ENCODE data around the gene SLF2.

The SLF2 gene

GRCh38 chr10:101003639-101004206 lies 91.0 kb downstream of the SLF2 start:
- Mint-ChIP-seq H3K9me3 (no peaks in the 10 kb centered on the region), H3K36me3 (peaks cover 4% of the 10 kb centered on the region), H3K4me3 (no peak overlapping the region), H3K4me1 (peaks cover 6% of the 10 kb centered on the region), H3K27me3 (no peaks in the 10 kb centered on the region), H3K27ac (no peak overlapping the region)
- ATAC-seq (ENCODE audit: low read depth) (no peak), DNase-seq (ENCODE audit: low spot score in 2 of 2) (no peak)

GRCh38 chr10:101005361-101005760 lies 92.6 kb downstream of the SLF2 start:
- Mint-ChIP-seq H3K27ac (no peak overlapping the region), H3K36me3 (peaks cover 4% of the 10 kb centered on the region)

GRCh38 chr10:101005869-101006567 lies 93.3 kb downstream of the SLF2 start:
- DNase-seq (ENCODE audit: low spot score in 2 of 2) (no peak), ATAC-seq (ENCODE audit: low read depth) (no peak)
- no peak overlapping the region for H3K27ac Mint-ChIP-seq
- no peak overlapping the region for H3K4me3 Mint-ChIP-seq
- no peaks in the 10 kb centered on the region for H3K27me3 Mint-ChIP-seq
- H3K4me1 Mint-ChIP-seq = peaks cover 3% of the 10 kb centered on the region
- H3K9me3 Mint-ChIP-seq = no peaks in the 10 kb centered on the region
- peaks cover 3% of the 10 kb centered on the region for H3K36me3 Mint-ChIP-seq

More at GRCh38 chr10:101005361-101005760, 92.6 kb downstream of the SLF2 start:
- Mint-ChIP-seq H3K9me3 (no peaks in the 10 kb centered on the region), H3K4me1 (peaks cover 4% of the 10 kb centered on the region), H3K27me3 (no peaks in the 10 kb centered on the region), H3K4me3 (no peak overlapping the region)
- ATAC-seq (ENCODE audit: low read depth) (no peak), DNase-seq (ENCODE audit: low spot score in 2 of 2) (no peak)

GRCh38 chr10:101006593-101007098 lies 93.9 kb downstream of the SLF2 start:
- DNase-seq (ENCODE audit: low spot score in 2 of 2) = no peak
- no peaks in the 10 kb centered on the region for H3K4me1 Mint-ChIP-seq
- H3K27ac Mint-ChIP-seq = no peak overlapping the region
- H3K9me3 Mint-ChIP-seq = no peaks in the 10 kb centered on the region
- H3K4me3 Mint-ChIP-seq = no peak overlapping the region
- peaks cover 2% of the 10 kb centered on the region for H3K36me3 Mint-ChIP-seq
- ATAC-seq (ENCODE audit: low read depth) = no peak
- no peaks in the 10 kb centered on the region for H3K27me3 Mint-ChIP-seq

- DNase-seq (ENCODE audit: low spot score in 2 of 2) (no peak), ATAC-seq (ENCODE audit: low read depth) (no peak)
- H3K36me3 Mint-ChIP-seq = peaks cover 2% of the 10 kb centered on the region
- H3K27ac Mint-ChIP-seq = no peak overlapping the region
- H3K4me3 Mint-ChIP-seq = no peak overlapping the region
- no peaks in the 10 kb centered on the region for H3K4me1 Mint-ChIP-seq
- no peaks in the 10 kb centered on the region for H3K27me3 Mint-ChIP-seq
- no peaks in the 10 kb centered on the region for H3K9me3 Mint-ChIP-seq
Measured at GRCh38 chr10:101007099-101007711, 94.4 kb downstream of the SLF2 start.

- Mint-ChIP-seq H3K36me3 (peaks cover 2% of the 10 kb centered on the region), H3K4me1 (peaks cover 5% of the 10 kb centered on the region), H3K9me3 (no peaks in the 10 kb centered on the region), H3K4me3 (no peak overlapping the region), H3K27ac (no peak overlapping the region), H3K27me3 (no peaks in the 10 kb centered on the region)
- no peak for DNase-seq (ENCODE audit: low spot score in 2 of 2)
- ATAC-seq (ENCODE audit: low read depth) = no peak
Measured at GRCh38 chr10:101007915-101008822, 95.4 kb downstream of the SLF2 start.

- no peaks in the 10 kb centered on the region for H3K9me3 Mint-ChIP-seq
- H3K27ac Mint-ChIP-seq = no peak overlapping the region
- no peaks in the 10 kb centered on the region for H3K36me3 Mint-ChIP-seq
- peaks cover 9% of the 10 kb centered on the region for H3K4me1 Mint-ChIP-seq
- H3K27me3 Mint-ChIP-seq = peaks cover 2% of the 10 kb centered on the region
- no peak for DNase-seq (ENCODE audit: low spot score in 2 of 2)
- no peak for ATAC-seq (ENCODE audit: low read depth)
- H3K4me3 Mint-ChIP-seq = no peak overlapping the region
Measured at GRCh38 chr10:101008823-101009423, 96.2 kb downstream of the SLF2 start.

GRCh38 chr10:101010329-101010728 lies 97.6 kb downstream of the SLF2 start:
- Mint-ChIP-seq H3K4me3 (no peak overlapping the region), H3K27me3 (peaks cover 10% of the 10 kb centered on the region), H3K27ac (no peak overlapping the region), H3K36me3 (no peaks in the 10 kb centered on the region), H3K4me1 (peaks cover 15% of the 10 kb centered on the region), H3K9me3 (no peaks in the 10 kb centered on the region)
- DNase-seq (ENCODE audit: low spot score in 2 of 2) (no peak), ATAC-seq (ENCODE audit: low read depth) (no peak)

- DNase-seq (ENCODE audit: low spot score in 2 of 2) = no peak
- ATAC-seq (ENCODE audit: low read depth) = no peak
- Mint-ChIP-seq H3K27ac (no peak overlapping the region), H3K4me3 (no peak overlapping the region), H3K36me3 (no peaks in the 10 kb centered on the region), H3K27me3 (peaks cover 19% of the 10 kb centered on the region), H3K9me3 (no peaks in the 10 kb centered on the region), H3K4me1 (peaks cover 20% of the 10 kb centered on the region)
Measured at GRCh38 chr10:101011517-101012423, 99.0 kb downstream of the SLF2 start.

GRCh38 chr10:101012525-101013364 lies 100.0 kb downstream of the SLF2 start:
- H3K4me3 Mint-ChIP-seq = no peak overlapping the region
- H3K4me1 Mint-ChIP-seq = peaks cover 20% of the 10 kb centered on the region
- peaks cover 22% of the 10 kb centered on the region for H3K27me3 Mint-ChIP-seq
- H3K27ac Mint-ChIP-seq = no peak overlapping the region
- no peaks in the 10 kb centered on the region for H3K9me3 Mint-ChIP-seq
- DNase-seq (ENCODE audit: low spot score in 2 of 2) (peak; percentile 53), ATAC-seq (ENCODE audit: low read depth) (peak; percentile 89)
- H3K36me3 Mint-ChIP-seq = no peaks in the 10 kb centered on the region

GRCh38 chr10:101013365-101013825 lies 100.6 kb downstream of the SLF2 start:
- no peak for DNase-seq (ENCODE audit: low spot score in 2 of 2)
- Mint-ChIP-seq H3K36me3 (no peaks in the 10 kb centered on the region), H3K27ac (no peak overlapping the region), H3K4me3 (no peak overlapping the region), H3K27me3 (peaks cover 26% of the 10 kb centered on the region), H3K4me1 (peaks cover 26% of the 10 kb centered on the region), H3K9me3 (no peaks in the 10 kb centered on the region)
- no peak for ATAC-seq (ENCODE audit: low read depth)

GRCh38 chr10:101014230-101014884 lies 101.6 kb downstream of the SLF2 start:
- no peaks in the 10 kb centered on the region for H3K9me3 Mint-ChIP-seq
- H3K27ac Mint-ChIP-seq = no peak overlapping the region
- no peak overlapping the region for H3K4me3 Mint-ChIP-seq
- ATAC-seq (ENCODE audit: low read depth) = peak; percentile 36
- H3K27me3 Mint-ChIP-seq = peaks cover 28% of the 10 kb centered on the region
- H3K36me3 Mint-ChIP-seq = no peaks in the 10 kb centered on the region
- DNase-seq (ENCODE audit: low spot score in 2 of 2) = peak; percentile 67 to 80
- peaks cover 30% of the 10 kb centered on the region for H3K4me1 Mint-ChIP-seq

Measured in memory B cell (primary cell).